ENCODE data around the gene TNFRSF8. TPM values are rescaled to one million over a fixed set of nuclear protein-coding genes. Genes with fewer than 3 reads are reported as not detected.
A peak's percentile ranks its signal among the peaks of the same experiment; 100 is the strongest.
"Not testable (repeated sequence)": the region's sequence is repeated elsewhere in the genome, so short reads cannot be mapped to it uniquely, and the experiment has no call there.

The TNFRSF8 gene
- total RNA-seq, 1 donor from 2014 or later, result 0.35 TPM

GRCh38 chr1:12038356-12039163, 24.5 kb upstream of the TNFRSF8 start:
- no peak overlapping the region for H3K4me3 ChIP-seq (ENCODE audit: low read depth, low read length)
- DNase-seq (ENCODE audit: low read depth), result no peak
- no peak for TF ChIP-seq CTCF (conservative IDR thresholded peaks at IDR 0.05; ENCODE audit: low read depth, low read length)

- H3K4me3 ChIP-seq (ENCODE audit: low read depth, low read length), result no peak overlapping the region
- TF ChIP-seq CTCF (conservative IDR thresholded peaks at IDR 0.05; ENCODE audit: low read depth, low read length), result no peak
- no peak for DNase-seq (ENCODE audit: low read depth)
These were observed 24.0 kb upstream of the TNFRSF8 start for GRCh38 chr1:12039164-12039525.

- DNase-seq (ENCODE audit: low read depth); H3K4me3 ChIP-seq (ENCODE audit: low read depth, low read length): not testable (repeated sequence)
These were observed 23.2 kb upstream of the TNFRSF8 start for GRCh38 chr1:12039824-12040456.

GRCh38 chr1:12040457-12041051, 22.5 kb upstream of the TNFRSF8 start:
- no peak for TF ChIP-seq CTCF (conservative IDR thresholded peaks at IDR 0.05; ENCODE audit: low read depth, low read length)
- peak; percentile 15 for DNase-seq (ENCODE audit: low read depth)

GRCh38 chr1:12044187-12044877, 18.8 kb upstream of the TNFRSF8 start:
- DNase-seq (ENCODE audit: low read depth); H3K4me3 ChIP-seq (ENCODE audit: low read depth, low read length): not testable (repeated sequence)

More at GRCh38 chr1:12040457-12041051, 22.5 kb upstream of the TNFRSF8 start:
- no peak overlapping the region for H3K4me3 ChIP-seq (ENCODE audit: low read depth, low read length)

DNA sequence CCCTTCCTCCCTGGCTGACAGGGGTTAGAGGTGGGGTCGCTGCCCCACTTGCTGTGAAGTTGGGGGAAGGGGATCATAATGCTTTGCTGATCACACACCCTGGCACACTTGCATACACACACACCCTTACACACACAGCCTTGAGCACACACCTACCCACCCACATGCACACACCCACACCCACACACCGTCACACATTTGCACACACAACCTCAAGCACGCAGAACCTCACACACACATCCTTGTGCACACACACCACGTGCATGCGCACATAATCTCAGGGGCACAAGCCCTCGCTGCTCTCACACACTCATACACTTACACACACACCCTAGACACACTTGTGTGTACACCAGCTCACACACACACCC, 16.4 kb upstream of the TNFRSF8 start:
- no peak for TF ChIP-seq CTCF (conservative IDR thresholded peaks at IDR 0.05; ENCODE audit: low read depth, low read length)
- no peak overlapping the region for H3K4me3 ChIP-seq (ENCODE audit: low read depth, low read length)
- no peak for DNase-seq (ENCODE audit: low read depth)

- no peak for TF ChIP-seq CTCF (conservative IDR thresholded peaks at IDR 0.05; ENCODE audit: low read depth, low read length)
- no peak overlapping the region for H3K4me3 ChIP-seq (ENCODE audit: low read depth, low read length)
- DNase-seq (ENCODE audit: low read depth), result no peak
These were observed 15.8 kb upstream of the TNFRSF8 start for GRCh38 chr1:12047120-12047876.
